GM21526 (cell line): Measurements from ENCODE around the gene TRIM71.
A peak's percentile ranks its signal among the peaks of the same experiment; 100 is the strongest.
"Not testable (repeated sequence)": the region's sequence is repeated elsewhere in the genome, so short reads cannot be mapped to it uniquely, and the experiment has no call there.

Experiments used
- ATAC-seq: cut with Tn5 transposase; IDR thresholded peaks from one replicate; pipeline ENCODE4 v1.9.1; 2021; ENCODE audit warnings: moderate library complexity; ENCODE audit not compliant: unreplicated experiment, low FRiP score

The TRIM71 gene

DNA sequence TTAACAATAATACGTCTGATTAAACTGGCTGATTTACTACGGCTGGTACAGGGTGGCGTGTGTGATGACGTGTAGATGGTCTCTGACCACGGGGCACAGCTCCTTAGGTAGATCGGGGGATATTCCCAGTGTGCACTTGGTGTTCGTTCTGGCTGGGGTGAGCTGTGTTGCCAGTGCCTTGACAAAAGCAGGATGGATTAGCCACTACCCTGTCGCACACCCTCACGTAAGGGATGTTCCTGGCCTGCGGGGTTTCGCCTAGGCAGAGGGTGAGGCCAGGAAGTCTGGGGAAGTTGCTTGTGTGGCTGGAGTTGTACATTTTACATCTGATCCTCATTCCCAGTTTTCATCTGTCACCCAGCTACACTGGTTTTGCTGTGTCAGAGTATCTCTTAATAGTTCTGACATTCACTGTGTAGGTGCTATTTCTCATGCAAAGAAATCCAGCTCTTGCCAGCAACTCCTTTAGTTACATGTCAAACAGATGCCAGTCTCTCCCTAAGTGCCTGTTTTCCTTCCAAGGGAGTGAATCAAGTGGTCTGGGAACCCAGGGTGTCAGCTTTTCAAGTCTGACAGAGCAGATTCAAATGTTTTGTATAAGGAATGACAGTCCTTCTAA lies 67.6 kb downstream of the TRIM71 start:
- ATAC-seq, result no peak

- ATAC-seq, result no peak
These were observed 68.5 kb downstream of the TRIM71 start for GRCh38 chr3:32886296-32886695.

- no peak for ATAC-seq
These were observed 69.1 kb downstream of the TRIM71 start for GRCh38 chr3:32886911-32887310.

DNA sequence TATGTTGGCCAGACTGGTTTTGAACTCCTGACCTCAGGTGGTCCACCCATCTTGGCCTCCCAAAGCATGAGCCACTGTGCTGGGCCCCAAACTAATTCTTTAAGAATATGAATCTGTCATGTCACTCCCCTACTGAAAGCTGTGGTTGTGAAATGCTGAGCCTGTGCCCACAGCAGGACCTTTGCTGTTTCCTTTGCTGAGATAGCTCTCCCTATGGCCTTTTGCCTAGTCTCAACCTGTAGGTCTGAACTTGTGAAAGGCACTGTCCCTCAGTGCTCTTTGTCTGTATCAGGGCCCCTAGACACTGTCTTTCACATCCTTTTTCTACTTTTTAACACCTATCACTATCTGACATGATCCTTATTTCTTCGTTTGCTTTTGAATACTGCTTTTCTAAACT lies 70.9 kb downstream of the TRIM71 start:
- ATAC-seq, result peak; percentile 97

DNA sequence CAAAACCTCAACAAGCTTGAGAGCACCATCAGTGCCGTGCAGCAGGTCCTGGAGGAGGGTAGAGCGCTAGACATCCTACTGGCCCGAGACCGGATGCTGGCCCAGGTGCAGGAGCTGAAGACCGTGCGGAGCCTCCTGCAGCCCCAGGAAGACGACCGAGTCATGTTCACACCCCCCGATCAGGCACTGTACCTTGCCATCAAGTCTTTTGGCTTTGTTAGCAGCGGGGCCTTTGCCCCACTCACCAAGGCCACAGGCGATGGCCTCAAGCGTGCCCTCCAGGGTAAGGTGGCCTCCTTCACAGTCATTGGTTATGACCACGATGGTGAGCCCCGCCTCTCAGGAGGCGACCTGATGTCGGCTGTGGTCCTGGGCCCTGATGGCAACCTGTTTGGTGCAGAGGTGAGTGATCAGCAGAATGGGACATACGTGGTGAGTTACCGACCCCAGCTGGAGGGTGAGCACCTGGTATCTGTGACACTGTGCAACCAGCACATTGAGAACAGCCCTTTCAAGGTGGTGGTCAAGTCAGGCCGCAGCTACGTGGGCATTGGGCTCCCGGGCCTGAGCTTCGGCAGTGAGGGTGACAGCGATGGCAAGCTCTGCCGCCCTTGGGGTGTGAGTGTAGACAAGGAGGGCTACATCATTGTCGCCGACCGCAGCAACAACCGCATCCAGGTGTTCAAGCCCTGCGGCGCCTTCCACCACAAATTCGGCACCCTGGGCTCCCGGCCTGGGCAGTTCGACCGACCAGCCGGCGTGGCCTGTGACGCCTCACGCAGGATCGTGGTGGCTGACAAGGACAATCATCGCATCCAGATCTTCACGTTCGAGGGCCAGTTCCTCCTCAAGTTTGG lies 72.9 kb downstream of the TRIM71 start:
- ATAC-seq, result no peak

GRCh38 chr3:32891365-32891764 lies 73.6 kb downstream of the TRIM71 start:
- ATAC-seq, result no peak

GRCh38 chr3:32892625-32893598 lies 75.1 kb downstream of the TRIM71 start:
- ATAC-seq, result no peak

GRCh38 chr3:32894977-32895376 lies 77.2 kb downstream of the TRIM71 start:
- ATAC-seq, result no peak

- ATAC-seq, result no peak
These were observed 77.9 kb downstream of the TRIM71 start for GRCh38 chr3:32895701-32896100.

DNA sequence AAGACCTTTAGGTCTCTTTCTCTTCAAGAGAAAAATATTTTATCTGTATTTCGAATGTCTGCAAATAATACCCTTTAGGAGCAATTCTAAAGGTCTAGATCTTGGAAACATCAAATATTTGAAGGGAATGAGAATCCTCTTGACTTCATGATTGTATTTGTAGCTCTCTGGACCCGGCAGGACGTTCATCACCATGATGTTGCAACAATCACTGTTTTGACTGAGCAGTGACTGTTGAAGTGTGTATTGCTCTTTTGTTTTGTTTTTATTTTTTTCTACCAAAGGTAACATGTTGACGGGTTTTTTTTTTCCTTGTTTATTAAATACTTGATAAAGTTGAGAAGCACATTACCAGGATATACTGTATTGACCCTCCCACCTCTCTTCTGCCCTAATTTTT lies 78.3 kb downstream of the TRIM71 start:
- no peak for ATAC-seq

DNA sequence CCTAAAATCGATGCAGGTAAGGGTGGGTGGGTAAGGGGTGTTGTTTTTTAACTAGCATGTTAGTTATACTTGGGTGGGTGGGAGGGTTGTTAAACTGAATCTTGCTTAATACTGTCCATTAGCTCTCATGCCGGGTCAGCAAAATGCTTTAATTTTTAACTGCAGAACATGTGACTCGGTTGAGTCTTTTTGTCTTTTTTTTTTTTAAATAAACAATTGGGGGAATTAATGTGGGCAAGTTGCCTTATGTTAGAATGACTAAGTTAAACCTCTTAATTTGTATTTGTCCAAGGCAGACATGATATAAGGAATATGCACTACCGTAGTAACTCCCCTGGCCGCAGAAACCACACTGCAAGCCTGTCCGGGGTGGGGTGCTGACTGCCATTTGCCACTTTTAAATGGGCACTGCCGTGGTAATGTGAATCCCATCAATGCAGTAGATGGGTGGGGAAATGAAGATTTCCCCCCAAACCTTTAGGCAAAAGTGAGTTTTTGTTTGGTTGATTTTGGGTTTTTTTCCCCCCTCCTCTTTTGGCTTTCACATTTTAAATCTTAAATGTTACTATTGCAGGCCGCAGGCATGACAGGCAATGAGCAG lies 79.3 kb downstream of the TRIM71 start:
- no peak for ATAC-seq

- no peak for ATAC-seq
These were observed 80.3 kb downstream of the TRIM71 start for GRCh38 chr3:32897981-32898623.

- no peak for ATAC-seq
These were observed 81.5 kb downstream of the TRIM71 start for GRCh38 chr3:32899265-32899664.

DNA sequence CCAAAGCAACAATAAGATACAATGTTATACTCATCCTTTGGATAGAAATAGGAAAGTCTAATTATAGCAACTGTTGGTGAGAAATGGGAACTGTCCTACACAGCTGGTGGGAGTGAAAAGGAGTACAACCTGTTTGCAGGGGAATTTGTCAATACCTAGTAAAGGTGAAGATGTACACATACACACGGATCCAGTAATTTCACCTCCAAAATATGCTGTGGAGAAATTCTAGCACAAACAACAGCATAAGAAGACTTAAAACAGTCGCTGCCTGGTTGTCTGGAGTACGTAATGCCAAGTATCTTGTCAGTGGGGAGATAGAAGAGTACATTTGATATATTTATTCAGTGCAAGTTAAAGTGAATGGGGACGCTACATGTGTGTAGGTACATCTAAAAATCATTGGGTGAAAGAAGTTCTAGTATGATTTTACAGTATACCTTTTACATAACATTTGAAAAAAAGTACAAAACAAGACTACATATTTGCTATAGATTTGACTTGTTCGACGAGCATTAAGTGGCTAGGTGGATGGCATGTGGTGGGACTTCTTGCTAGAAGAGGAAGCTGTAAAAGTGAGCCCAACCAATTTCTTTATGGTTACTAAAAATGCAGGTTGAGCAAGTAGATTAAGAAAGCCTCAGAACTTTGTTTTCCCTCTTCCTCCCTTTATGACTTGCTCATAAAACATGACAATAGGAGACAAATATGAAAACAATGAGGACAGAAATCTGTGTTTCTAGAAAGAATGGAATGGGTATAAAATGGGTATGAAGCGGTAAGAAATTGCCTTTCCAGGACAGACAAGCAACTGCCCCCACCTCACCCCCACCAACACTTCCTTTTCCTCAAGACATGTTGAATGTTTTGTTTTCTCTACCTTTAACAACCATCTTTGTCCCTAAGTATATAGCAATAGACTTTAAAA lies 83.5 kb downstream of the TRIM71 start:
- no peak for ATAC-seq

- not testable (repeated sequence) for ATAC-seq
These were observed 85.1 kb downstream of the TRIM71 start for GRCh38 chr3:32902887-32903371.

GRCh38 chr3:32903953-32904352 lies 86.2 kb downstream of the TRIM71 start:
- ATAC-seq, result no peak

GRCh38 chr3:32909999-32910398 lies 92.2 kb downstream of the TRIM71 start:
- ATAC-seq, result no peak

GRCh38 chr3:32910954-32911353 lies 93.2 kb downstream of the TRIM71 start:
- no peak for ATAC-seq

GRCh38 chr3:32912046-32912445 lies 94.2 kb downstream of the TRIM71 start:
- no peak for ATAC-seq
